CD4-positive, alpha-beta memory T cell (primary cell): ENCODE data around the gene LCAT. TPM values are rescaled to one million over a fixed set of nuclear protein-coding genes. Genes with fewer than 3 reads are reported as not detected.
"Not testable (repeated sequence)": the region's sequence is repeated elsewhere in the genome, so short reads cannot be mapped to it uniquely, and the experiment has no call there.

ENCODE experiments used
- CTCF ChIA-PET: fragments of 350-600 bp; sonication (Branson Sonifier 250); formaldehyde crosslinking; loops from one replicate; lab custom pipeline; 2021; ENCODE audit warnings: inconsistent platforms; ENCODE audit not compliant: partially characterized antibody; lab: Charles Lee
- POLR2A ChIA-PET: fragments of 350-600 bp; sonication (Branson Sonifier 250); formaldehyde crosslinking; loops from one replicate; lab custom pipeline; 2021; ENCODE audit not compliant: partially characterized antibody; lab: Charles Lee
- DNase-seq, 5 donors: peaks; one replicate each; pipeline versions ENCODE4 v3.0.0 to v3.0.0-alpha.2; 2020 to 2022; ENCODE audit warnings: mixed read lengths in 1 of 5
- H3K27ac ChIP-seq: one replicate; pipeline ENCODE4 v1.7.0; 2013; ENCODE audit warnings: low read depth, low read length
- H3K27me3 ChIP-seq: 2 replicates; pipeline ENCODE4 v1.7.0; 2013; ENCODE audit warnings: mild to moderate bottlenecking, low read length, moderate library complexity; ENCODE audit not compliant: insufficient read depth
- H3K36me3 ChIP-seq: 2 replicates; pipeline ENCODE4 v1.7.0; 2013; ENCODE audit warnings: mild to moderate bottlenecking, low read length, moderate library complexity; ENCODE audit not compliant: insufficient read depth
- H3K4me1 ChIP-seq: 2 replicates; pipeline ENCODE4 v1.7.0; 2013; ENCODE audit warnings: mild to moderate bottlenecking, low read length, moderate library complexity; ENCODE audit not compliant: insufficient read depth
- H3K4me3 ChIP-seq, 2 donors: one replicate each; pipeline ENCODE4 v1.7.0; 2013; ENCODE audit warnings: low read length in 2 of 2, mild to moderate bottlenecking in 1 of 2
- H3K9me3 ChIP-seq, 2 donors: one replicate each; pipeline ENCODE4 v1.7.0; 2013; ENCODE audit warnings: low read length in 2 of 2, control low read depth in 1 of 2; ENCODE audit not compliant: control insufficient read depth in 1 of 2
- H3K27ac Mint-ChIP-seq, 7 donors: one replicate each; pipeline ENCODE4 v1.8.0; 2020 to 2021; ENCODE audit warnings: mixed read lengths in 7 of 7, mild to moderate bottlenecking in 6 of 7, inconsistent platforms in 3 of 7, moderate library complexity in 3 of 7
- H3K27me3 Mint-ChIP-seq, 2 donors: one replicate each; pipeline ENCODE4 v1.8.0; 2020 to 2021; ENCODE audit warnings: mixed read lengths in 2 of 2
- H3K36me3 Mint-ChIP-seq, 2 donors: one replicate each; pipeline ENCODE4 v1.8.0; 2020 to 2021; ENCODE audit warnings: mixed read lengths in 2 of 2, inconsistent platforms in 1 of 2, mild to moderate bottlenecking in 1 of 2
- H3K4me1 Mint-ChIP-seq, 4 donors: one replicate each; pipeline ENCODE4 v1.8.0; 2020 to 2021; ENCODE audit warnings: mixed read lengths in 4 of 4, mild to moderate bottlenecking in 1 of 4
- H3K4me3 Mint-ChIP-seq, 8 donors: one replicate each; pipeline ENCODE4 v1.8.0; 2020 to 2021; ENCODE audit warnings: mixed read lengths in 8 of 8, mild to moderate bottlenecking in 7 of 8, moderate library complexity in 6 of 8, inconsistent platforms in 3 of 8
- H3K9me3 Mint-ChIP-seq, 8 donors: one replicate each; pipeline ENCODE4 v1.8.0; 2020 to 2021; ENCODE audit warnings: mixed read lengths in 8 of 8, mild to moderate bottlenecking in 5 of 8, inconsistent platforms in 3 of 8, moderate library complexity in 1 of 8
- intact Hi-C: fragments of 100-400 bp; cut with micrococcal nuclease; formaldehyde crosslinking; loops from one replicate; pipeline ENCODE4 v1.15.1; 2023
- polyA plus RNA-seq, 2 donors: library from polyadenylated mRNA; unstranded; fragments of 300-500 nt; fragmentation: Illumina TruSeq; gene quantifications; one replicate each; pipeline ENCODE4 v1.2.3, GENCODE V29; 2021
- total RNA-seq, 2 experiments: library from RNA; stranded (reverse); gene quantifications; one replicate each; pipeline ENCODE4 v1.2.3, GENCODE V29; 2021

Gene LCAT
- total and polyA plus RNA-seq, 4 experiments from 2014 or later = 1.9 to 20.3 (median 18.2) TPM; not detected in 1

DNA sequence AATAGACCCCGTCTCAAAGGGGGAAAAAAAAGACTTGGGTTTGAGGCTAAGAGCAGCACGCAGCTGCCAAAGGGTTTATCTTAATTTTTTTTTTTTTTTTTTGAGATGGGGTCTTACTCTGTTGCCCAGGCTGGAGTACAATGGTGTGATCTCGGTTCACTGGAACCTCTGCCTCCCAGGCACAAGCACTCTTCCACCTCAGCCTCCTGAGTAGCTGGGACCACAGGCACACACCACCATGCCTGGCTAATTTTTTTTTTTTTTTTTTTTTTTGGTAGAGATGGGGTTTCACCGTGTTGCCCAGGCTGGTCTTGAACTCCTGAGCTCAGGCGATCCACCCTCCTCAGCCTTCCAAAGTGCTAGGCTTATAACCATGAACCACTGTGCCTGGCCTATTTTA lies 6.2 kb downstream of the LCAT start:
- H3K4me1 ChIP-seq = peaks cover 54% of the 10 kb centered on the region
- peaks cover 19% of the 10 kb centered on the region for H3K36me3 ChIP-seq
- ChIA-PET POLR2A (interaction anchor here (2.1 to 7.3 kb wide), 8 partner anchors 9 to 142 kb away, joined by 6 to 49 read pairs (median 24); partner anchors contain the start of genes DPEP2, NUTF2, SLC12A4 and THAP11), CTCF (interaction anchor here (3.3 kb wide), 1 partner anchor 54 kb away, joined by 16 read pairs; the partner anchor contains the start of gene NRN1L)
- peaks cover 15 to 34% of the 10 kb centered on the region in 2 donors for H3K36me3 Mint-ChIP-seq
- not testable (repeated sequence) for H3K27me3 ChIP-seq, DNase-seq, H3K27me3 Mint-ChIP-seq, H3K9me3 Mint-ChIP-seq, H3K9me3 ChIP-seq, H3K4me3 ChIP-seq
- intact Hi-C loops = loop anchor here (2.0 kb wide), 3 partner anchors 31 to 147 kb away; partner anchors contain the start of genes NFATC3 and SLC12A4
- peak overlapping the region; percentile 81 for H3K27ac ChIP-seq
- H3K4me3 Mint-ChIP-seq = peak overlapping the region in 3 of 8 donors; percentile 35 to 100 (median 100)
- peaks cover 28 to 62% (median 48%) of the 10 kb centered on the region in 4 donors for H3K4me1 Mint-ChIP-seq
- H3K27ac Mint-ChIP-seq = peak overlapping the region in 3 of 7 donors; percentile 66 to 98 (median 96)

- Histone ChIP-seq H3K27ac (peak overlapping the region; percentile 81), H3K4me1 (peaks cover 49% of the 10 kb centered on the region), H3K27me3 (no peaks in the 10 kb centered on the region), H3K36me3 (peaks cover 23% of the 10 kb centered on the region), H3K4me3 (peak overlapping the region; percentile 81 to 98), H3K9me3 (no peaks in the 10 kb centered on the region)
- no peaks in the 10 kb centered on the region for H3K27me3 Mint-ChIP-seq
- peaks cover 15 to 36% of the 10 kb centered on the region in 2 donors for H3K36me3 Mint-ChIP-seq
- intact Hi-C loops = loop anchor here (2.0 kb wide), 3 partner anchors 32 to 148 kb away; partner anchors contain the start of genes NFATC3 and SLC12A4
- DNase-seq = peak in 4 of 5 donors; percentile 80 to 90 (median 83)
- H3K4me3 Mint-ChIP-seq = peak overlapping the region; percentile 96 to 100 (median 99)
- CTCF ChIA-PET = interaction anchor here (1.2 to 3.3 kb wide), 4 partner anchors 46 to 63 kb away, joined by 3 to 16 read pairs (median 3); partner anchors contain the start of gene NRN1L
- peaks cover 0 to 3% (median 0%) of the 10 kb centered on the region in 8 donors for H3K9me3 Mint-ChIP-seq
- peaks cover 26 to 58% (median 47%) of the 10 kb centered on the region in 4 donors for H3K4me1 Mint-ChIP-seq
- H3K27ac Mint-ChIP-seq = peak overlapping the region; percentile 96 to 99 (median 98)
- POLR2A ChIA-PET = interaction anchor here (1.0 to 7.3 kb wide), 32 partner anchors 9 to 456 kb away, joined by 3 to 49 read pairs (median 11); partner anchors contain the start of genes ACD, ATP6V0D1, DDX28 and DPEP2
Measured at GRCh38 chr16:67936880-67937605, 6.9 kb downstream of the LCAT start.

GRCh38 chr16:67936124-67936879 lies 7.6 kb downstream of the LCAT start, which contains the start of gene PSMB10:
TSS of gene PSMB10 (minus strand) at chr16:67936850. CDS start at chr16:67936749, 101 bp downstream.
- Histone ChIP-seq H3K9me3 (no peaks in the 10 kb centered on the region), H3K4me1 (peaks cover 41% of the 10 kb centered on the region), H3K27me3 (no peaks in the 10 kb centered on the region), H3K4me3 (peak within 1 kb of the TSS; percentile 81 to 98), H3K36me3 (peaks cover 30% of the 10 kb centered on the region), H3K27ac (peak within 1 kb of the TSS; percentile 81)
- H3K4me1 Mint-ChIP-seq = peaks cover 21 to 51% (median 41%) of the 10 kb centered on the region in 4 donors
- intact Hi-C loops = loop anchor here (2.0 kb wide), 3 partner anchors 32 to 148 kb away; partner anchors contain the start of genes NFATC3 and SLC12A4
- DNase-seq = peak in 2 of 5 donors; percentile 63 to 82
- H3K27me3 Mint-ChIP-seq = no peaks in the 10 kb centered on the region
- peak within 1 kb of the TSS; percentile 96 to 100 (median 99) for H3K4me3 Mint-ChIP-seq
- ChIA-PET POLR2A (interaction anchor here (0.8 to 7.3 kb wide), 59 partner anchors 8 to 580 kb away, joined by 3 to 49 read pairs (median 6); partner anchors contain the start of genes ACD, ATP6V0D1, CENPT and DDX28), CTCF (interaction anchor here (0.5 to 3.3 kb wide), 14 partner anchors 9 to 1251 kb away, joined by 3 to 16 read pairs (median 4); partner anchors contain the start of genes NFATC3 and NRN1L)
- peaks cover 15 to 37% of the 10 kb centered on the region in 2 donors for H3K36me3 Mint-ChIP-seq
- peak within 1 kb of the TSS; percentile 96 to 99 (median 98) for H3K27ac Mint-ChIP-seq
- H3K9me3 Mint-ChIP-seq = peaks cover 0 to 3% (median 0%) of the 10 kb centered on the region in 8 donors

- peaks cover 15 to 40% of the 10 kb centered on the region in 2 donors for H3K36me3 Mint-ChIP-seq
- H3K27ac ChIP-seq = peak overlapping the region; percentile 81
- no peaks in the 10 kb centered on the region for H3K27me3 Mint-ChIP-seq
- H3K27ac Mint-ChIP-seq = peak overlapping the region; percentile 96 to 99 (median 98)
- H3K4me3 ChIP-seq = peak overlapping the region; percentile 81 to 98
- no peaks in the 10 kb centered on the region for H3K27me3 ChIP-seq
- peak overlapping the region; percentile 96 to 100 (median 99) for H3K4me3 Mint-ChIP-seq
- H3K9me3 ChIP-seq = no peaks in the 10 kb centered on the region
- peaks cover 0 to 3% (median 0%) of the 10 kb centered on the region in 8 donors for H3K9me3 Mint-ChIP-seq
- intact Hi-C loops = loop anchor here (1.0 to 2.0 kb wide), 8 partner anchors 33 to 373 kb away; partner anchors contain the start of genes CTCF, DPEP2, NFATC3 and PSKH1
- peak; percentile 91 to 99 (median 95) for DNase-seq
- CTCF ChIA-PET = interaction anchor here (0.5 to 3.3 kb wide), 14 partner anchors 9 to 1252 kb away, joined by 3 to 16 read pairs (median 4); partner anchors contain the start of genes NFATC3 and NRN1L
- H3K4me1 Mint-ChIP-seq = peaks cover 21 to 50% (median 40%) of the 10 kb centered on the region in 4 donors
- POLR2A ChIA-PET = interaction anchor here (0.7 to 7.3 kb wide), 58 partner anchors 7 to 581 kb away, joined by 3 to 49 read pairs (median 6); partner anchors contain the start of genes ACD, CENPT, DDX28 and DPEP2
- peaks cover 31% of the 10 kb centered on the region for H3K36me3 ChIP-seq
- peaks cover 35% of the 10 kb centered on the region for H3K4me1 ChIP-seq
Measured at GRCh38 chr16:67935402-67936123, 8.4 kb downstream of the LCAT start.

DNA sequence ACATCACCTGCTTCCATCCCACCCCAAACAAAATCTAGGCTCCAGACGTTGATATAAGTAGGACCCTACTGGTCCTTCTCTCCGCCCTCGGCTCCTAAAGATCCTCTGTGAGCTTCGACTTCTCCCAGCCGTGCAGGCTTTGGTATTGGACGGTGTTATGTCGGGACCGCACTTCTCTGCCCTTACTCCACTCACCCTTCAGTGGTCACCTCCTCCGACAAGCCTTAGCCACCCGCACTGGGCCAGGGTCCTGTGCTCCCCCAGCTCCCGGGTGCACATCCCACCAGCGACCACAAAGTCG lies 8.9 kb downstream of the LCAT start:
- Mint-ChIP-seq H3K36me3 (peaks cover 15 to 40% of the 10 kb centered on the region in 2 donors), H3K9me3 (peaks cover 0 to 3% (median 0%) of the 10 kb centered on the region in 8 donors), H3K4me3 (peak overlapping the region; percentile 96 to 100 (median 99)), H3K4me1 (peaks cover 18 to 45% (median 35%) of the 10 kb centered on the region in 4 donors), H3K27ac (peak overlapping the region; percentile 96 to 99 (median 98)), H3K27me3 (no peaks in the 10 kb centered on the region)
- Histone ChIP-seq H3K9me3 (no peaks in the 10 kb centered on the region), H3K36me3 (peaks cover 36% of the 10 kb centered on the region), H3K4me1 (peaks cover 30% of the 10 kb centered on the region), H3K27ac (peak overlapping the region; percentile 81), H3K4me3 (peak overlapping the region in 1 of 2 donors; percentile 98), H3K27me3 (no peaks in the 10 kb centered on the region)
- ChIA-PET POLR2A (interaction anchor here (0.7 to 7.3 kb wide), 45 partner anchors 9 to 453 kb away, joined by 3 to 49 read pairs (median 7); partner anchors contain the start of genes ACD, ATP6V0D1, CENPT and DDX28), CTCF (interaction anchor here (1.0 to 3.3 kb wide), 10 partner anchors 8 to 414 kb away, joined by 3 to 16 read pairs (median 6); partner anchors contain the start of genes NFATC3 and NRN1L)
- intact Hi-C loops = loop anchor here (1.0 kb wide), 5 partner anchors 42 to 373 kb away; partner anchors contain the start of genes CTCF, DPEP2 and PSKH1
- DNase-seq = no peak
